HepG2 (cell line): Measurements from ENCODE around the gene CACNA2D3. TPM values are rescaled to one million over a fixed set of nuclear protein-coding genes. Genes with fewer than 3 reads are reported as not detected.

ENCODE experiments used
- ATAC-seq: fragments of 200-7000 bp; cut with Tn5 transposase; 3 replicates; pipeline ENCODE4 v1.9.1; 2020; ENCODE audit warnings: mild to moderate bottlenecking, moderate library complexity
- BruUV-seq: library from RNA; stranded (reverse); fragments of 400-500 nt; replicated peaks from 2 replicates; lab custom pipeline; 2021; lab: Mats Ljungman, UMichigan
- CTCF ChIA-PET: fragments of 300-600 bp; formaldehyde crosslinking; extraction: SDS; loops from one replicate; lab custom pipeline; 2021; ENCODE audit warnings: low total read pairs, inconsistent platforms, low intra/inter-chr PET ratio; lab: Yijun Ruan, JAX
- POLR2A ChIA-PET: fragments of 350-600 bp; sonication (Branson Sonifier 250); formaldehyde crosslinking; loops from one replicate; lab custom pipeline; 2020; ENCODE audit warnings: antibody characterized with exemption, inconsistent platforms; lab: Yijun Ruan, JAX
- DNase-seq: peaks from one replicate; pipeline ENCODE4 v3.0.0-alpha.2; 2015; ENCODE audit warnings: low spot score
- FAIRE-seq: peaks from 3 replicates; lab custom pipeline; 2011; peaks lifted over from hg19 to GRCh38; lab: Jason Lieb, UNC
- H2AFZ ChIP-seq: one replicate; pipeline ENCODE4 v1.6.1; 2011; ENCODE audit warnings: low read length, inconsistent platforms
- H3K27ac ChIP-seq: fragments of 300-600 bp; 3 replicates; pipeline ENCODE4 v1.8.0; 2011; ENCODE audit warnings: mixed run types, mild to moderate bottlenecking, mixed read lengths, low read length, inconsistent platforms; ENCODE audit not compliant: insufficient read depth; ENCODE audit errors: extremely low read length
- H3K27me3 ChIP-seq, 2 experiments: fragments of 200-600 bp in 1 of 2; 2 replicates in 1 of 2; 3 replicates in 1 of 2; pipeline versions ENCODE4 v1.6.0 to v1.8.0; 2011; ENCODE audit warnings: low read length in 2 of 2, mild to moderate bottlenecking in 2 of 2, moderate library complexity in 2 of 2, inconsistent platforms in 1 of 2; ENCODE audit not compliant: insufficient read depth in 2 of 2, control insufficient read depth in 1 of 2
- H3K36me3 ChIP-seq, 2 experiments: fragments of 200-600 bp in 1 of 2; replicated peaks in 1 of 2; 2 replicates in 1 of 2; 3 replicates in 1 of 2; pipeline versions ENCODE4 v1.5.1 to v1.8.0; 2011; ENCODE audit warnings: low read length in 2 of 2, inconsistent platforms in 1 of 2; ENCODE audit not compliant: insufficient read depth in 2 of 2, control insufficient read depth in 1 of 2
- H3K4me1 ChIP-seq: 2 replicates; pipeline ENCODE4 v1.5.1; 2012; ENCODE audit warnings: low read length, inconsistent platforms; ENCODE audit not compliant: insufficient read depth
- H3K4me2 ChIP-seq: 2 replicates; pipeline ENCODE4 v1.6.0; 2011; ENCODE audit warnings: low read depth, low read length, inconsistent platforms
- H3K4me3 ChIP-seq, 3 experiments: fragments of 200-600 bp in 1 of 3; sonication (generic), shearing (Covaris generic) in 1 of 3; replicated peaks in 1 of 3; 2 replicates each; pipeline ENCODE4 v1.5.1; 2011 to 2016; ENCODE audit warnings: low read length in 3 of 3, inconsistent platforms in 2 of 3, low read depth in 2 of 3, mild to moderate bottlenecking in 2 of 3, control low read depth in 1 of 3, mixed read lengths in 1 of 3; ENCODE audit not compliant: insufficient read depth in 1 of 3
- H3K79me2 ChIP-seq: one replicate; pipeline ENCODE4 v1.6.1; 2011; ENCODE audit warnings: low read length, inconsistent platforms; ENCODE audit not compliant: insufficient read depth
- H3K9ac ChIP-seq: 2 replicates; pipeline ENCODE4 v1.6.0; 2011; ENCODE audit warnings: mild to moderate bottlenecking, low read depth, low read length, inconsistent platforms; ENCODE audit not compliant: insufficient read depth
- H3K9me3 ChIP-seq: 2 replicates; pipeline ENCODE4 v1.5.1; 2012; ENCODE audit warnings: mild to moderate bottlenecking, low read length
- H4K20me1 ChIP-seq: 2 replicates; pipeline ENCODE4 v1.6.0; 2011; ENCODE audit warnings: inconsistent platforms, mild to moderate bottlenecking, low read length, moderate library complexity; ENCODE audit not compliant: insufficient read depth
- BCL3 ChIP-seq: sonication (generic); formaldehyde crosslinking; IDR thresholded peaks from 2 replicates; pipeline ENCODE4 v1.5.1; 2020; ENCODE audit warnings: mild to moderate bottlenecking, missing genetic modification reagents, moderate library complexity
- ETV6 ChIP-seq: sonication (generic); formaldehyde crosslinking; conservative IDR thresholded peaks from 2 replicates; pipeline ENCODE4 v1.4.0; 2020; ENCODE audit warnings: missing genetic modification reagents
- FLYWCH1 ChIP-seq: sonication (generic); formaldehyde crosslinking; IDR thresholded peaks from 2 replicates; pipeline ENCODE4 v1.8.1; 2023; ENCODE audit warnings: mild to moderate bottlenecking, missing genetic modification reagents
- GMEB2 ChIP-seq: IDR thresholded peaks from 2 replicates; pipeline ENCODE4 v1.6.1; 2016; ENCODE audit warnings: missing biosample characterization, missing genetic modification reagents, low read depth
- HIC2 ChIP-seq: sonication (generic); formaldehyde crosslinking; IDR thresholded peaks from 2 replicates; pipeline ENCODE4 v1.9.0; 2022; ENCODE audit warnings: low read depth, missing genetic modification reagents
- HMG20B ChIP-seq: conservative IDR thresholded peaks from 2 replicates; pipeline ENCODE4 v1.6.1; 2016; ENCODE audit warnings: missing genetic modification reagents, missing compliant biosample characterization
- MLXIP ChIP-seq: sonication (generic); formaldehyde crosslinking; IDR thresholded peaks from 2 replicates; pipeline ENCODE4 v1.9.0; 2021; ENCODE audit warnings: missing genetic modification reagents, borderline replicate concordance
- NFKBIZ ChIP-seq: IDR thresholded peaks from 2 replicates; pipeline ENCODE4 v1.6.1; 2018; ENCODE audit warnings: missing genetic modification reagents, missing compliant biosample characterization
- RFX5 ChIP-seq: IDR thresholded peaks from 2 replicates; pipeline ENCODE4 v1.6.1; 2011; ENCODE audit warnings: low read depth, low read length, improper control_type of control experiment
- SMYD3 ChIP-seq: sonication (generic); formaldehyde crosslinking; IDR thresholded peaks from 2 replicates; pipeline ENCODE4 v1.8.1; 2023; ENCODE audit warnings: mild to moderate bottlenecking, missing genetic modification reagents
- ZFP91 ChIP-seq: sonication (generic); formaldehyde crosslinking; IDR thresholded peaks from 2 replicates; pipeline ENCODE4 v1.9.0; 2022; ENCODE audit warnings: missing genetic modification reagents, mild to moderate bottlenecking, borderline replicate concordance
- ZNF567 ChIP-seq: sonication (generic); formaldehyde crosslinking; IDR thresholded peaks from 2 replicates; pipeline ENCODE4 v1.8.1; 2023; ENCODE audit warnings: mild to moderate bottlenecking, missing genetic modification reagents, borderline replicate concordance
- WGBS: methylation state at CpG from one replicate; pipeline ENCODE4 v1.1.6; 2017; ENCODE audit warnings: low lambda C conversion rate; 5-methylcytosine and 5-hydroxymethylcytosine counted together
- in situ Hi-C: cut with HindIII; loops from 2 replicates; pipeline ENCODE4 v1.10.0; 2017; ENCODE audit warnings: low pct_unique_long_range_greater_than_20kb; ENCODE audit not compliant: extremely low pct_ligation_motif_present
- intact Hi-C: fragments of 100-400 bp; cut with micrococcal nuclease; formaldehyde crosslinking; loops from one replicate; pipeline ENCODE4 v1.10.0; 2022; ENCODE audit not compliant: unreplicated experiment
- polyA plus RNA-seq, 8 experiments: library from polyadenylated mRNA; depleted of rRNA in 3 of 8; stranded (reverse) in 7 of 8; unstranded in 1 of 8; fragments of >200 nt; fragmentation: Illumina TruSeq in 4 of 8; extraction: Trizol in 4 of 8; gene quantifications; 2 replicates each; pipeline versions ENCODE4 v1.2.1 to v1.2.3, GENCODE V29; 2011 to 2016; ENCODE audit warnings: low read depth in 4 of 8, missing spikeins in 1 of 8, mixed read lengths in 1 of 8; ENCODE audit not compliant: insufficient read depth in 1 of 8
- total RNA-seq, 5 experiments: library from RNA; depleted of rRNA; stranded (reverse); fragments of >200 nt; fragmentation: Illumina TruSeq; extraction: Trizol; gene quantifications; 2 replicates each; pipeline ENCODE4 v1.2.3, GENCODE V29; 2016; ENCODE audit warnings: low read depth in 1 of 5

The CACNA2D3 gene
- total and polyA plus RNA-seq, 2 of the 13 experiments (the other 11 are each of a cell fraction or from before 2014, with no cell fraction given): not detected

GRCh38 chr3:54917174-54917573 lies 794.8 kb downstream of the CACNA2D3 start:
- no peak overlapping the region for H2AFZ ChIP-seq
- ATAC-seq: no peak

More at GRCh38 chr3:54917174-54917573, 794.8 kb downstream of the CACNA2D3 start:
- TF ChIP-seq MLXIP (CRISPR knock-in tag) (no peak), ETV6 (CRISPR knock-in tag) (no peak), SMYD3 (CRISPR knock-in tag) (no peak), ZNF567 (no peak), FLYWCH1 (CRISPR knock-in tag) (no peak), RFX5 (no peak), GMEB2 (CRISPR knock-in tag) (no peak), ZFP91 (CRISPR knock-in tag) (no peak), HIC2 (CRISPR knock-in tag) (no peak), NFKBIZ (CRISPR knock-in tag) (no peak), BCL3 (CRISPR knock-in tag) (no peak), HMG20B (no peak)
- H3K27me3 ChIP-seq: no peaks in the 10 kb centered on the region; a peak in 1 of 5 replicates
- H3K9ac ChIP-seq: no peak overlapping the region
- FAIRE-seq: no peak
- CTCF ChIA-PET: no interaction called here
- H3K4me2 ChIP-seq: no peak overlapping the region
- POLR2A ChIA-PET: no interaction called here
- H3K79me2 ChIP-seq: no peaks in the 10 kb centered on the region
- in situ Hi-C loops (no loop called here), intact Hi-C loops (no loop called here)
- no TSS peak for BruUV-seq
- WGBS: 46% methylated on average over 2 of the region's 2 CpGs
- no peaks in the 10 kb centered on the region for H3K36me3 ChIP-seq
- H4K20me1 ChIP-seq: 0 out of 2 replicates have a peak, but pooled peaks cover 2% of the 10 kb centered on the region
- H3K27ac ChIP-seq: no peak overlapping the region
- H3K9me3 ChIP-seq: no peaks in the 10 kb centered on the region
- H3K4me3 ChIP-seq: no peak overlapping the region
- DNase-seq: no peak
- H3K4me1 ChIP-seq: no peaks in the 10 kb centered on the region
